Activated CD4-positive, alpha-beta T cell treated with anti-CD3 and anti-CD28 coated beads for 48 hours (primary cell): ENCODE results near the gene OR7G1.

Experiments used
- DNase-seq: peaks from one replicate; pipeline ENCODE4 v3.0.0-alpha.2; 2020

OR7G1 gene, protein sequence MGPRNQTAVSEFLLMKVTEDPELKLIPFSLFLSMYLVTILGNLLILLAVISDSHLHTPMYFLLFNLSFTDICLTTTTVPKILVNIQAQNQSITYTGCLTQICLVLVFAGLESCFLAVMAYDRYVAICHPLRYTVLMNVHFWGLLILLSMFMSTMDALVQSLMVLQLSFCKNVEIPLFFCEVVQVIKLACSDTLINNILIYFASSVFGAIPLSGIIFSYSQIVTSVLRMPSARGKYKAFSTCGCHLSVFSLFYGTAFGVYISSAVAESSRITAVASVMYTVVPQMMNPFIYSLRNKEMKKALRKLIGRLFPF

DNA sequence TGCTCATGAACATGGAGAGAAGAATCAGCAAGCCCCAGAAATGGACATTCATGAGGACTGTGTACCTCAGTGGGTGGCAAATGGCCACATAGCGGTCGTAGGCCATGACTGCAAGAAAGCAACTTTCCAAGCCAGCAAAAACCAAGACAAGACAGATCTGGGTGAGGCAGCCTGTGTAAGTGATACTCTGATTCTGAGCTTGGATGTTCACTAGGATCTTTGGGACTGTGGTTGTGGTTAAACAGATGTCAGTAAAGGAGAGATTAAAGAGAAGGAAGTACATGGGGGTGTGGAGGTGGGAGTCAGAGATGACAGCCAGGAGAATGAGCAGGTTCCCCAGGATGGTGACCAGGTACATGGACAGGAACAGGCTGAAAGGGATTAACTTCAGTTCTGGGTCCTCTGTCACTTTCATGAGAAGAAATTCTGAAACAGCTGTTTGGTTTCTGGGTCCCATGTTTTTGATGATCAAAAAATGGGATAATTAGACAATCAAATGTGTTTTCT is at the start of gene OR7G1:
OR7G1 (minus strand) TSS at position 457 of the 507 bp plus-strand sequence; CDS start at position 457, 0 bp downstream.
- no peak for DNase-seq

DNA sequence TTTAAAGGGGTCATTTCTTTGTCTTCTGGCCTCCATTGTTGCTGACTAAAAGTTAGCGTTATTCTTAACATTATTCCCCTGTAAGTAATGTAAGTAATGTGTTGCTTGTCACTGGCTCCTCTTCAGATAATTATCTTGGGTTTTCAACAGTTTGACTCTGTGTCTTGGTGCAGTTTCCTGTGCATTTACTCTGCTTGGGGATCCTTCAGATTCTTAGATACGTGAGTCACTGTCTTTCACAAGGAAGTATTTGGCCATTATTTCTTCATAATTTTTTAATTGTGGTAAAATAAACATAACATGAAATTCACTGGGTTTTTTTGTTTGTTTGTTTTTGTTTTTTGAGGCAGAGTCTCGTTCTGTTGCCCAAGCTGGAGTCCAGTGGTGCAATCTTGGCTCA is 49.7 kb upstream of the OR7G1 start:
- no peak for DNase-seq

DNA sequence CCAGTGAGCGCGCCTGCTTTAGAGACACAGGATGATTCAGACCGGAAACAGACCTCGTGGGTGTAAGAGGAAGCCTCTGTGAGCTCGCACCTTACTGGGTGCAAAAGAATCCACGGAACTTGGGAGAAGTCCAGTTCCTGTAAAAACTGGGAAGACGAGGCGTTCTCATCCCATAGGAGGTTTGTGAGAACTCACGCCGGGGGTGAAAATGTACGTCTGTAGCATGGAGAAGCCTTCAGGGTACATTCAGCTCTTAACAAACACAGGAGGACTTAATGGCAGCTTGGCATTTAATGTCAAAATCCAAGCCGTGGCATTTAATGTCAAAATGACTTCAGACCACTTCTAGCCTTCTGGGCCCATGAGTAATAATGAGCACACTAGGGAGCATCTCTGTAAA is 45.9 kb upstream of the OR7G1 start:
- DNase-seq: no peak

DNA sequence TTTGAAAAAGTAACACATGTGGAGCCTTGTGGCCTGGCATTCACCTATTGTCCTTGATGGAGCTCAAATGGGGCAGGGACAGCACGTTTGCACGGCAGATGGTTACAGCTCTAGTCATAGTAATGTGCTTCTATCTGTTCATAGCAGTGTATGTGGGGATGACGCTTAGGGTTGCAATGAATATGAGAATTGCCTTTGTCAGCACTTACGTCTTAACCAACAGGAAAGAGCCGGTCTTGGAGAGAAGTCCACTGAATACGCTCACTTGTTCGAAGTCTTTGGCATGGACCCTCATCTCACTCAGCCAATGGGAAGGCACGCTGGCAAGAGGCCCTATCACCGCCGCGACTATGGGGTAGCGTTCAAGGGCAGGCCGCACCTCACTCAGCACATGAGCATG is 44.3 kb upstream of the OR7G1 start:
- DNase-seq: no peak

DNA sequence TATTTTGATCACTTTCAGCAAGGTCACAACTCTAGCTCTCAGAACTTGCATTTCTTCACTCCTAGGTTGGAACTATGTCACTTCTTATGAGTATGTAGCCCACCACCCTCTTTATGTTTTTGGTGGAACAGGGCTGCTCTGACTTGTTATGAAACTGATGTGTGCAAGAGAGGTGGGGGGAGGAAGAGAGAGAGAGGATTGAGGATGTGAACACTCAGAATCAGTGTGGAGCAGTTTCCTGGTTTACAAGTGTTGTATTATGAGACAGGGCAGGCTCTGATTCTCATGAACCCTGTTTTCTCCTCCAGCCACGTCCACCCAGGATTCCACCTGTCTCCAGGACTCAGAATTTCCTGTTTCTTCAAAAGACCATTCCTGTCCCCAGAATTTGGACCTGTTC is 40.7 kb upstream of the OR7G1 start:
- DNase-seq: no peak

DNA sequence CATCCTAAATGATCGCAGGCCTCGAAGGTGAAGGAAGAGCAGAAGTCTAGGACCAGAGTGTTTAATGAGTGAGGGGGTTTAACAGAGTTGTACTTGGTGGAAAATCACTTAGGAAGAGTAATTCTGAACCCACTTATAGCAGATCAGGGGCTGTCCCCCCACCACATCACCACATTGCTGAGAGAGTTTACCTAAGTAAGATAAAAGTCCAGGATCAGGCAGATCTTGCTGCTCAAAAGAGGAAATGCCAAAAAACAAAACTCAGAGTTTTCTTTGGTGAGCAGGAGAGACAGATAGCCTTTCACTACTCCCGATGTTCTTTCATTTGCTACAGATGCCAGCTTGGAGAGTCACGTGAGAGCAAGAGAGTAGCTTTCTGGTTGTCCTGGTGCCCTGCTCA is 40.0 kb upstream of the OR7G1 start:
- DNase-seq: no peak

DNA sequence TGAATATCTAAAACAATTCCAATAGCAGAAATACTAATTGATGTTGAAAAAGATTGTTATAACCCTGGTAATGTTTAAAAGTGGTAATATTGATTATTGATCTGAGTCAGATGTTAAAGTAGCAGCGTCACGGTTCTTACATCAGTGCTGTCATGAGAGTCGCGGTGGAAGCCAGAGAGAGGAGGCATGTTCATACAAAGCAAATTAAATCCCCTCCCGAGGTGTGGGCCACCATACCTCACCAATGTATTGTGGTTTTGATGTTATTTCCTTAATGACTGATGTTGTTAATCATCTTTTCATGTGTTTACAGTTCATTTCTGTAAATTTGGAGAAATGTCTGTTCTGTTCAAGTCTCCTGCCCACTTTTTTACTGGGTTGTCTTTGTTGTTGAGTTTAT is 35.8 kb upstream of the OR7G1 start:
- DNase-seq: no peak

DNA sequence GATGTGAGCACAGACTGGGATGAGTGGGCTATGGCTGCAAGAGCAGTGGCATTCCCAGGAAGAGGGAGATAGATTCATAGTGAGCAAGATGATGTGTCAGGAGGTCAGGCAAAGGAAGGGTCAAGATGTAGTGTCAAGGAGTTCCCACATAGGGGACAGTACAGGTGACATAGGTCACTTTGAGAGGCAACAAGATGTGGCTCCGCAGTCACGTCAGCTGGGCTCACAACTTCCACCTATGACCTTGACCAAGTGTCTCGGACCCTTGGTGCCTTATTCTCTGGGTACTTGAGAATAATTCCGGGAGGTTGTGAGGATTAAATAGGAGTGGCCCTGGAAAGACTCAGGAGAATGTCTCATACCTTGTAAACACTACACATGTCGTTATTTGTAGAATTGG is 35.1 kb upstream of the OR7G1 start:
- DNase-seq: no peak

DNA sequence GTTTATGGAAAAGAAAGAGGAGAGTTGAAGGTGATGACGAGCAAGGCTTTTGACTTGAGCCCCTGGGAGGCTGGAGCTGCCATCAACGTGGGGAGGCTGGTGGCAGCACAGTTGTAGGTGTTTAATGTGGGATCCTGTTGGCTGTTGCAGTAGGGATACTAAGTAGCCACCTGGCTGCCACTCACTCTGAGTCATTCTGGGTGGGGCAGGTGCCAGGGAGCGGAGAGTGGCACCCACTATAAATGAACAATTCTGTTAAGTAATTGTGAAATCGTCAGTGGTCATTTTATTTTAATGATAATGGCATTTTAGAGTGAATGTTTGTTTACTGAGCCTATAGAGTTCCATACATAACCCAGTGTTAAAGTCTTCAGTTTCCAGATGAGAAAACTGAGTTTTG is 34.4 kb upstream of the OR7G1 start:
- no peak for DNase-seq

DNA sequence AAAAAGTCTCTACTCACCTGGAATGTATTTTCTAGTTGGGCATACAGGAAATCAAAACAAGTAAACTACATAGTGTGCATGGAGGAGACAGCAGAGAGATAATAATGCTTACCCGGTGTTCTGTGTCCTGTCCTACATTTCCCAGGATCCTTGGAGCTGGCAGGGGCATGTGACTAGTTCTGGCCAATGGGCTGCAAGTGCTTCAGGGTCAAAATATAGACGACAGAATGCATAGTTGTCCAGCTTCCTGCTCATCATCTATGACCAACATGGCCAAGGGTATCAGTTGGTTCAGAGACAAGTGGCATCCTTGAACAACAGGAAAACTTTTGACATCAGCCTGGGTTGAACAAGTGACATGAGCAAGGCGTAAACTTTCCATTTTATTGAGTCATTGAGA is 33.1 kb upstream of the OR7G1 start:
- DNase-seq: no peak

DNA sequence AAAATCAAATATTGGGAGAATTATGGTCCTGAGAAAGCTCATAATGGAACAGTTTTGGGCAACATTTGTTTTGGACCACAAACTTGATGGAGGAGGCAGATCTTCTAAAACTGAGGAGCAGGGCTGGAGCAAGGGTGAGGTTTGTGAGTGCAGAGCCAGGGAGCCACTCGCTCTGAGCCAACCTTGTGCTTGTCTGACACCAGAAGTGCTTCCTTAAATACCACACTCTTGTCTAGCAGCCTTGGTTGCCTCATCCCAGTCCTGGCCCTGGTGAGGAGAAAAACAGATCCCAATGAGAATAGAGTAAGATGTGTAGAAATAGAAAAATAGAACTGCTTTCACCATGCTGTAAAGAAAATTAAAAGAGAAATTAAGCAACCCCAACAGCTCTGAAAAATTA is 31.3 kb upstream of the OR7G1 start:
- no peak for DNase-seq

DNA sequence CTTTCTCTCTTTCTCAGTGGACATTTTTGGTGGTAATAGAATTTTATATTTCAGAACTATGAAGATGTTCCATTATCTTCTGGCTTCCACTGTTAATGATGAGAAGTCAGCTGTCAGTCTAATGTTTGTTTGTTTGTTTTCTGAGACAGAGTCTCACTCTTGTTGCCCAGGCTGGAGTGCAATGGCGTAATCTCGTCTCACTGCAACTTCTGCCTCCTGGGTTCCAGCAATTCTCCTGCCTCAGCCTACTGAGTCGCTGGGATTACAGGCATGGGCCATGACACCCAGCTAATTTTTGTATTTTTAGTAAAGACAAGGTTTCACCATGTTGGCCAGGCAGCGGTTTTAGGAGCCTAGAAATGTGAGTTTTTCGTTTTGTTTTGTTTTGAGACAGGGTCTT is 29.4 kb upstream of the OR7G1 start:
- no peak for DNase-seq

DNA sequence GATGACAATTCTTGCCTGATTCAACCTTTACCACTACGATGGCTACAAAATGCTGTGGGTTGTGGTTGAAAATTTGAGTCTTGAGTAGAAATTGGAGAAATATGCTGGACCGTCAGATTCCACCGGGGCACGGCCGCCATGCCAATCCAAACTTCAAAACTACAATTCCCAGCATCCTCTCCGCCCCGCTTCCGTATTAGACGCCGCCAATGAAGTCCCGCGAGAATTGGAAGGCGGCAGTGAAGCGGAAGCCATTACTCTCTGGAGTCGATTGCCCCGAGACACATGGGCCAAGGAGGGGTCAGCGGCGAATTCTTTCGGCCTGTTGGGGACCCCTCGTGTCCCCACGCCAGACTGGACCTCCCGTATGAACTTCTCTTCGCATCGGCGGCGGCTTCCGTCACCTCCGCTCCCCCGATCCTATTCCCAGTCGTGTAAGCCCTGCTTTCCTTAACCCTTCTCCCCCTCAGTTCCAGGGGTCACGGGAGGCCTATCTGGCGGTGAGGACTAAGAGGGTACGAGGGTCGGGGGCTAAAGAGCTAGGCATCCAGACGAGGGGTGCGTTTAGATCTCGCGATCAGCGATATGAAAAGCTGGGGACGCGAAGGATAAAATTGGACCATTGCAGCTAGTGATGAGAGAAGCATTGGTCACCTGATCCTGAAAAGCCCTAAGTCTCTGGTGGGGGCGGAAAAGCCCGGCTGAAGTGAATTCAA is 24.8 kb upstream of the OR7G1 start, which contains the start of gene ZNF317:
ZNF317 (plus strand) TSS at position 239 of the 716 bp plus-strand sequence. CDS start 15,620 bp downstream, outside the sequence.
- DNase-seq: peak; percentile 92

DNA sequence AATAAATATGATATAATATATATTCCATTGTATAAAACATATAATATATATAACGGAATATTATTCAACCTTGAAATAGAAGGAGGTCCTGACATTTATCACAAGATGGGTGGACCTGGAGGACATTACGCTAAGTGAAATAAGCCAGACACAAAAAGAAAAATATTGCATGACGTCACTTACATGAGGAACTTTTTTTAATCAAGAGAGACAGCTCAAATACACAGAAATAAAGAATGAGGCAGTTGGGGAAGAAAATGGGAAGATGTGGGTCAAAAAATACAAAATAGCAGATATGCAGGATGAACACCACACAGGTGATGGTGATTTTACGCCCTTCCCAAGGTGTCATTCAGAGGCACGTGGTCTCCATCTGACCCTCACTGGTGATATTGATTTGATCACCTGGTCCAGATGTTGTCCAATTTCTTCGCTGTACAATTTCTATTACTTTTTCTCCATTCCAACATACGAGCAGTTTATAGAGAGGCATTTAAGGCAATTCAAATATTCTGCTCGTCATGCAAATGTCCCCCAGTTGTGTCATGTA is 24.1 kb upstream of the OR7G1 start:
- DNase-seq: no peak

DNA sequence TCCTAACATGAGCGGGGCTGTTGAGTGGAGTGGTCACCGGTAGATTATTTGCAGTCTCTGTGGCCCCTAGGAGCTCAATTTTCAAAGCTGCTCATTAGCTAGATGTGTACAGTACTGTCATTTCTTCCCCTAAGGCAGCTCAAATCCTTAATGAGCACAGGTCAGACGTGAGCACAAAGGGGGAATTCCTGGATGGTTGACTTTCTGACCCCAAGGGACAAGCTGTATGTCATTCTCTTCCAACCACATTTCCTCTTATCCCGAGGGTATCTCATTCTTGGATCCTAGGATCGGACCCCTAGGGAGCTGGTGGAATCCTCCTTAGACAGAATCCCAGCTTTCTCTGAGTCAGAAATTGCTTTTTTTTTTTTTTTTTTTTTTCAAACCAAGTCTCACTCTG is 16.9 kb upstream of the OR7G1 start:
- DNase-seq: no peak

DNA sequence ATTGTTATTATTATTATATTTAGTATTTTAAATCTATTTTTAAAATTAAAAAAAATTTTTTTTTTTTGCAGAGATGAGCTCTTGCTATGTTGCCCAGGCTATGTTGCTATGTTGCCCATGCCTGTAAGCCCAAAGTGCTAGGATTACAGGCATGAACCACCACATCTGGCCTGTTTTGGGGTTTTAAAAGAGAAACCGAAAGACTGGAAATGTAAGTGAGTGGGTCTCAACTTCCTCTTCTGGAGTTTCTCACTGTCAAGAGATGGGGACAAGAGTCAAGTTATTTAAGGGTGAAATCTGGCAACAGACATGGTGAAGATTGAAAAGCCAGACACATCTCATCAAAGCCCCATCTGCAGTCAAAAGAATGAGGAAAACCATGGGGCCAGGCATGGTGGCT is 15.4 kb upstream of the OR7G1 start:
- DNase-seq: no peak

DNA sequence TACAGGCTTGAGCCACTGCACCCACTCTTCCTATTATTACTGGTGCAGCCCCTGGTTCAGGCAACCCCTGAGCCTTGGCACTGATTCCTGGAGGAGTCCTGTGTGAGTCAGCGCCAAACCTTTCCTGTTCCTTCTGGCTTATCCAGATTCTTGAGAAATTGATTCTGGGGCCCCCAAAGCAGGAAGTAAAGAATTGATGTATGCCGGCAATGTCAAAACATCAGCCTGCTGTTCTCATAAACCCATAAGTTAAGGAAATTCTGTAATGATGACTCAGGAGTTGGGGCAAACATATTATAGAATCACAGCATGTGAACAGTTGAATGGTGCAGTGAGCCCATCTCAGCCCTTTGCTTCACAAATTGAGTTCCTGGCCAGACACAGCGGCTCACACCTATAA is 12.6 kb upstream of the OR7G1 start:
- DNase-seq: no peak

DNA sequence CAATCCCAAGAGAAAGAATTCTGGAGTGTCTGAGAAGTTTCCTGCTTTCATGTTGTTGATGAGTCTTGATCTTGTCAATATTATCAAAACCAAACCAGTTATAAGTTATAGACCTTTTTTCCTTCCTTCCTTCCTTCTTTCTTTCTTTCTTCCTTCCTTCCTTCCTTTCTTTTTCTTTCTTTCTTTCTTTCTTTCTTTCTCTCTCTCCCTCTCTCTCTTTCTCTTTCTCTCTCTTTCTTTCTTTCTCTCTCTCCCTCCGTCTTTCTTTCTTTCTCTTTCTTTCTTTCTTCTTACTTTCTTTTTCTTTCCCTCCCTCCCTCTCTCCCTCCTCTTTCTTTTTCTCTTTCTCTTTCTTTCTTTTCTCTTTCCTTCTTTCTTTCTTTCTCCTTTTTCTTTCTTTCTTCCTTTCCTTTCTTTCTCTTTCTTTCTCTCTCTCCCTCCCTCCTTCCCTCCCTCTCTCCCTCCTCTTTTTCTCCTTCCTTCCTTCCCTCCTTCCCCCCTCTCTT is 11.4 kb upstream of the OR7G1 start, which contains the start of gene OR7G3:
OR7G3 (minus strand) TSS at position 51 of the 506 bp plus-strand sequence; CDS start at position 51, 0 bp downstream.
- no peak for DNase-seq

DNA sequence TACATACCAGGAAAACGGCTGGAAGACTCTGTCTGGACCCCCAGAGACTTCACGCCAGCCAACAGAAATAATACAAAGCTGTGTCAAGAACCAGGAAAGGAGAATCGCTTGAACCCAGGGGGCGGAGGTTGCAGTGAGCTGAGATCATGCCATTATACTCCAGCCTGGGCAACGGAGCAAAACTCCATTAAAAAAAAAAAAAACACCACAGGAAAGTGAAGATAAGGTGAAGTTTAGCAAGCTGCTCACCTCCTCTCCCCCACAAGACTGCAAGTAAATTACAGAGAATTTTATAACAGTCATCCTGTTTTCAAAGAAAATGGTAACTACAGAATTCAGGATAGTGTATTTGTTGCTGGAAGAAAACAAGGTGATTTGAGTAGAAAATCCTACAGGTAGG is 984 bp upstream of the OR7G1 start:
- DNase-seq: no peak

DNA sequence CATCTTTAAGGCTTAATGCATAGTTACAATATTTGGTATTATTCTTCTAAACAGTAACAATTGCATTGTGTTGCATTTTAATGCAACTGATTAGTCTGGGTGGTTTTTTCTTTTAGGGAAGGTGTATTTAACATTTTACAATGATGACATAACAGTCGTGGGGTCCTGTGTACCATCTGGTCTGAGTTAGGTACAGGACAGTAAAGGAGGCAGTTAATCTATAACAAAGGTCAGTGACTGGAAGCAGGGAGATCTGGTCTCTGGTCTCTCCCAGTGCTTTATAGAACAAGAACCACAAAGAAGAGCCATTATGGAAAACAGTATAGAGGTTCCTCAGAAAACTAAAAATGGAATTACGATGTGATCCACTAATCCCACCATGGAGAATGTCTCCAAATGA is 5.6 kb downstream of the OR7G1 start:
- no peak for DNase-seq

DNA sequence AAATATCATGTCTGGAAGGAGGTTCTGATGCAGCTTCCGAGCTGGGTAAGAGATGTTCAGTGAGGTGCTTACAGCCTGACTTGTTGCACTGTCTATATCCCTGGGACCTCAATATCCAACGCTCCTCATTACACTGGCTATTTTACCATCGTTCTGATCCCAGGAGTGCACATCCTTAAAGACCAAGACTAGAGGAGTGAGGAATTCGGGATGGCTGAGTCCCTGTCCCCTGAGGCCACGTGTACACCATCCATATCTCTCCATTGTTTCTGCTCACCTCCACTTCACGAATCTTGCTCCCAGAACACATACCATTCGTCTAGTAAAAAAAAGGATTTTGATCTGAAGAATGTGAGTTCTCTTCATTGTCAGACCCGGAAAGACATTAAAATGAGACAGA is 8.2 kb downstream of the OR7G1 start, which contains the start of gene OR7G2:
OR7G2 (minus strand) TSS at position 101 of the 400 bp plus-strand sequence. CDS start 4,232 bp downstream, outside the sequence.
- no peak for DNase-seq

DNA sequence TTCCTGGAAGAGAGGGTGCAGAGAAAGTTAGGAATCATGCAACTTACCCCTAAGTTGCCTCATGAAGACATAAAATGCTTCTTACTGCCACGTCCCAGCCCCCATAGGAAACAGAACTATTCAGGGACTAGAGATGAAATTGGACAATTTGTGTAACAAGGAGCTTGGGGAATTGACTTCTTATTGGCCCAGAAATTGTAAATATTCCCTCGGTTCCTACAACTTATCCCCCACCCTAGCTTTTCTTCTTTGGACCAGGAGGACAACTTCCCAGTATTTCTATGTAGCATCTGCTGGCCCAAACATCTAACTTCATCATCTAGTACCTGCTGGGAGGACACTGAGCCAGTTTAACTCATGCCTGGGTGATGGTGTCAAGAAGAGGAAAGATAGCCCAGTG is 28.8 kb downstream of the OR7G1 start, which contains the start of gene OR1M1:
OR1M1 (plus strand) TSS at position 301 of the 400 bp plus-strand sequence. CDS start 6,184 bp downstream, outside the sequence.
- DNase-seq: no peak

DNA sequence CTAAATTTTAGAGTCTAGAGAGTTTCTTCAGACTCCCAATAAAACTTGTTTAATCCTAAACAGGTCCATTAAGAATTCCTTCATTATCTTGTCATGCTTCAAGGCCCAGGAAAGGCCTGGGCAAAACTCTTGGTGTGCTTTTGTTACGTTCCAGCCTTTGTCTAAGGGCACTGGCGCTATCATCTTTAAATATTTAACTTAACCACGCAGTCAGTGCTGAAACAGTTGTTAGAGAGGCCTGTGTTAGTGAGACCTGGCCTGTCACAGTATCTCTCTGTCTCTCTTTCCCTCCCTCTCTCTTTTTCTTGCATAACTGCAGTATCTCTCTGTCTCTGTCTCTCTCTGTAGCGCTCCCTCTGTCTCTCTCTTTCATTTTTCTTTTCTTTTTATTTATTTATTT is 36.9 kb downstream of the OR7G1 start:
- no peak for DNase-seq
